ENCODE measurements around the gene LIPE.

The LIPE gene

GRCh38 chr19:42419309-42419708 is 7.9 kb downstream of the LIPE start:
- TF ChIP-seq, protein P1, sequence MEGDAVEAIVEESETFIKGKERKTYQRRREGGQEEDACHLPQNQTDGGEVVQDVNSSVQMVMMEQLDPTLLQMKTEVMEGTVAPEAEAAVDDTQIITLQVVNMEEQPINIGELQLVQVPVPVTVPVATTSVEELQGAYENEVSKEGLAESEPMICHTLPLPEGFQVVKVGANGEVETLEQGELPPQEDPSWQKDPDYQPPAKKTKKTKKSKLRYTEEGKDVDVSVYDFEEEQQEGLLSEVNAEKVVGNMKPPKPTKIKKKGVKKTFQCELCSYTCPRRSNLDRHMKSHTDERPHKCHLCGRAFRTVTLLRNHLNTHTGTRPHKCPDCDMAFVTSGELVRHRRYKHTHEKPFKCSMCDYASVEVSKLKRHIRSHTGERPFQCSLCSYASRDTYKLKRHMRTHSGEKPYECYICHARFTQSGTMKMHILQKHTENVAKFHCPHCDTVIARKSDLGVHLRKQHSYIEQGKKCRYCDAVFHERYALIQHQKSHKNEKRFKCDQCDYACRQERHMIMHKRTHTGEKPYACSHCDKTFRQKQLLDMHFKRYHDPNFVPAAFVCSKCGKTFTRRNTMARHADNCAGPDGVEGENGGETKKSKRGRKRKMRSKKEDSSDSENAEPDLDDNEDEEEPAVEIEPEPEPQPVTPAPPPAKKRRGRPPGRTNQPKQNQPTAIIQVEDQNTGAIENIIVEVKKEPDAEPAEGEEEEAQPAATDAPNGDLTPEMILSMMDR (IDR thresholded peaks at IDR 0.05; ENCODE audit: low read depth, low read length), result no peak
- DNase-seq (ENCODE audit: low read depth in 2 of 2), result no peak

GRCh38 chr19:42412661-42413076 is 14.5 kb downstream of the LIPE start:
- TF ChIP-seq, protein P1 (IDR thresholded peaks at IDR 0.05; ENCODE audit: low read depth, low read length), result no peak
- DNase-seq (ENCODE audit: low read depth in 2 of 2), result no peak
- no peak overlapping the region for H3K4me3 ChIP-seq (replicated peaks in 1 of 2; ENCODE audit: low read depth in 2 of 2, low read length in 2 of 2)

More at GRCh38 chr19:42419309-42419708, 7.9 kb downstream of the LIPE start:
- H3K4me3 ChIP-seq (replicated peaks in 1 of 2; ENCODE audit: low read depth in 2 of 2, low read length in 2 of 2), result no peak overlapping the region

- TF ChIP-seq, protein P1 (IDR thresholded peaks at IDR 0.05; ENCODE audit: low read depth, low read length), result no peak
- DNase-seq (ENCODE audit: low read depth in 2 of 2), result no peak
- no peak overlapping the region for H3K4me3 ChIP-seq (replicated peaks in 1 of 2; ENCODE audit: low read depth in 2 of 2, low read length in 2 of 2)
These were observed 15.0 kb downstream of the LIPE start for GRCh38 chr19:42412227-42412626.

- no peak overlapping the region for H3K4me3 ChIP-seq (replicated peaks in 1 of 2; ENCODE audit: low read depth in 2 of 2, low read length in 2 of 2)
- no peak for DNase-seq (ENCODE audit: low read depth in 2 of 2)
- TF ChIP-seq, protein P1 (IDR thresholded peaks at IDR 0.05; ENCODE audit: low read depth, low read length), result no peak
These were observed 15.5 kb downstream of the LIPE start for GRCh38 chr19:42411581-42412178.

DNA sequence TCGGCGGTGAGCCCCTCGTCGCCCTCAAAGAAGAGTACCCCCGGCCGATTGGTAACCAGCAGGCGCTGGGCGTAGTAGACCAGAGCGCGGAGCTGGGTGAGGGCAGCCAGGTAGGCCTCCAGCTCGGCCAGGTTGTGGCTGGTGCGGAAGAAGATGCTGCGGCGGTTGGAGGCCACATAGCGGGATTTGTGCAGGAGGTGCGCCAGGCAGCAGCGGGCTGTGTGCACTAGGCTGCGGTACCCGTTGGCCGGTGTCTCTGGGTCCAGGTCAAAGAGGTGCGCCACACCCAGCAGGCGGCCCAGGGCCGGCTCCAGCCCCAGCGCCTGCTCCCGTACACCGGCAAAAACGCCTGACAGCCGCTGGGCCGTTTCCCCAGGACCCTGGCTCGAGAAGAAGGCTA is 16.8 kb downstream of the LIPE start:
- DNase-seq (ENCODE audit: low read depth in 2 of 2), result no peak
- TF ChIP-seq, protein P1 (IDR thresholded peaks at IDR 0.05; ENCODE audit: low read depth, low read length), result no peak
- no peak overlapping the region for H3K4me3 ChIP-seq (replicated peaks in 1 of 2; ENCODE audit: low read depth in 2 of 2, low read length in 2 of 2)

DNA sequence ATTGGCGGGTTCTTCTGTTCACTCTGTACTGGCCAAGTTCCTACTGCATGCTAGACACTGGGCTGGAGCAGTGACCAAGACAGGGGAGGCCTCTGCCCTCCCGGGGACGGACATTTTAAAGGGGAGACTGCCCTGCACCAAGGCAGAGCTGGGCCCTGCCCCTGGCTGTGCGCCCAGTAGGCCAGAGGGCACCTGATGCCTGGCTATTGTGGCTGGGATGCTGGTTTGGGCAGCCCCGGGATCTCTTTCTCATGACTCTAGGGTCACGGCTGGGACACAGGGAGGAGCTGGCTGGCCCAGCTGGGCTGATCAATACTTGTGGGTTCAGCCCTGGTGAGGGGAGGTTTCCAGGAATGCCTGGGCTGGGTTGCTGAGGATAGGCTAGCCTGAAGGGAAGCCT is 17.7 kb downstream of the LIPE start:
- H3K4me3 ChIP-seq (replicated peaks in 1 of 2; ENCODE audit: low read depth in 2 of 2, low read length in 2 of 2), result no peak overlapping the region
- TF ChIP-seq, protein P1 (IDR thresholded peaks at IDR 0.05; ENCODE audit: low read depth, low read length), result no peak
- no peak for DNase-seq (ENCODE audit: low read depth in 2 of 2)

DNA sequence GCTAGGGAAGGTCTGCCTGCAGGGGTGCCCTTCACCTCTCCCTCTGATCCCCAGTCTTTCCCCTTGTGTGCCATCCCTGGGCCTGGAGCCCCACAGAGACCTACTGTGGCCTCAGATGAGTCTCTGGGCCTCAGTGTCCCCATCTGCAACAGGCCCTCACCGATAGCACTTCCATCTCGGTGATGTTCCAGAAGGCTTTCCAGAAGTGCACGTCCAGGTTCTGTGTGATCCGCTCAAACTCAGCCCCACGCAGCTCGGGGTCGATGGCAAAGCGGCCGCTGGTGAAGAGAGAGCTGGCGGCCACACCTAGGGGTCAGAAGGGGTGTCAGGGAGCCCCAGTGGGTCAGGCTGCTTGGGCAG is 19.4 kb downstream of the LIPE start:
- TF ChIP-seq, protein P1 (IDR thresholded peaks at IDR 0.05; ENCODE audit: low read depth, low read length), result no peak
- H3K4me3 ChIP-seq (replicated peaks in 1 of 2; ENCODE audit: low read depth in 2 of 2, low read length in 2 of 2), result no peak overlapping the region
- DNase-seq (ENCODE audit: low read depth in 2 of 2), result no peak
